Sigmoid colon (tissue), 3 donors: ENCODE results near the gene FIBP.

Source experiments
- POLR2A ChIP-seq, 2 donors: fragments of 450-650 bp; IDR thresholded peaks; one replicate each; pipeline ENCODE4 v1.6.1; 2016; ENCODE audit warnings: antibody characterized with exemption in 2 of 2, mild to moderate bottlenecking in 2 of 2, moderate library complexity in 2 of 2
- TF ChIP-seq, protein P1 (sequence below), 4 experiments: fragments of 450-650 bp in 3 of 4; fragments of 200-600 bp in 1 of 4; IDR thresholded peaks; one replicate each; pipeline ENCODE4 v1.5.1; 2016 to 2019; ENCODE audit warnings: antibody characterized with exemption in 4 of 4, mild to moderate bottlenecking in 3 of 4, moderate library complexity in 2 of 4

- TF ChIP-seq, protein P1, sequence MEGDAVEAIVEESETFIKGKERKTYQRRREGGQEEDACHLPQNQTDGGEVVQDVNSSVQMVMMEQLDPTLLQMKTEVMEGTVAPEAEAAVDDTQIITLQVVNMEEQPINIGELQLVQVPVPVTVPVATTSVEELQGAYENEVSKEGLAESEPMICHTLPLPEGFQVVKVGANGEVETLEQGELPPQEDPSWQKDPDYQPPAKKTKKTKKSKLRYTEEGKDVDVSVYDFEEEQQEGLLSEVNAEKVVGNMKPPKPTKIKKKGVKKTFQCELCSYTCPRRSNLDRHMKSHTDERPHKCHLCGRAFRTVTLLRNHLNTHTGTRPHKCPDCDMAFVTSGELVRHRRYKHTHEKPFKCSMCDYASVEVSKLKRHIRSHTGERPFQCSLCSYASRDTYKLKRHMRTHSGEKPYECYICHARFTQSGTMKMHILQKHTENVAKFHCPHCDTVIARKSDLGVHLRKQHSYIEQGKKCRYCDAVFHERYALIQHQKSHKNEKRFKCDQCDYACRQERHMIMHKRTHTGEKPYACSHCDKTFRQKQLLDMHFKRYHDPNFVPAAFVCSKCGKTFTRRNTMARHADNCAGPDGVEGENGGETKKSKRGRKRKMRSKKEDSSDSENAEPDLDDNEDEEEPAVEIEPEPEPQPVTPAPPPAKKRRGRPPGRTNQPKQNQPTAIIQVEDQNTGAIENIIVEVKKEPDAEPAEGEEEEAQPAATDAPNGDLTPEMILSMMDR (IDR thresholded peaks at IDR 0.05): no peak
- TF ChIP-seq POLR2A (IDR thresholded peaks at IDR 0.05): no peak
Measured at GRCh38 chr11:65834202-65834601, 54.1 kb downstream of the FIBP start.
